ENCODE results near the gene C3orf18. TPM values are rescaled to one million over a fixed set of nuclear protein-coding genes. Genes with fewer than 3 reads are reported as not detected.

C3orf18 gene
- total RNA-seq, 1 experiment from 2014 or later: 10.1 TPM

DNA sequence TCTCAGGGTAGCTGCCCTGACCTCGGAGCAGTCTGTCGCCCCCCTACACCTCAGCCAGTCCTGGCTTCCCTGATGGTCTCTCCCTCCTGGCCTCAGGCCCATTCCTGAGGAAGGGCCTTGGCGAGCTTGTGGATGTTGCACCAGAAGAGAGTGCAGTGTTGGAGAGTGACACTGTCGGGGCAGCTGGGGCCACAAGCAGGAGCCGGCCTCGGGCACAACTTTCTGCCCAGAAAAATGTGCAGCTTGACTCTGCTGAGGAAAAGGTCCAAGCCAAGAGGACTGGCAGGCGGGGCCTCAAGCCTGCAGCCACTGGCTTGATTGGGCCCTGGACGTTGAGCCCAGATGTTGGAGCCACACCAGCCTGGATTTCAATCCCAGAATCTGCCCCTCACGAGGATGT lies 14.5 kb upstream of the C3orf18 start (continued):
- TF ChIP-seq CEBPB (IDR thresholded peaks at IDR 0.05; ENCODE audit: low read depth) (no peak), ATF3 (IDR thresholded peaks at IDR 0.05) (no peak), EZH2 (IDR thresholded peaks at IDR 0.05) (no peak)

DNA sequence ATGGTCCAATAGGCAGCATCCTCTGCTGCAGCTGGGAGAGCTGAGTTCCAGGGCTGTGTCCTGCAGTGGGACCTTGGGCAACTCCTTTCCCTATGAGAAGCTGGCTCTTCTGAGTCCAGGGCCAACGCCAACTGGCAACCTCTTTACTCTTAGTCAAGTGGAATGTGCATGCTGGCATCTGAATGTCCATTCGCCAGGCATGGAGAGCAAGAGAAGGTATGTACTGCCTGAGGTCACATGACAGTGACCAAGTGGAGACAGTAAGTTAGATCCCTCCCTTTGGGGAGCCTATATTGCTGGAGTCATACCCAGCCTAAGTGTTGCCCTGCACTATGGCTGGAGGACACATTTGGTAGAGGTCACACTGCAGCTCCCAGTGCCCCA lies 13.9 kb upstream of the C3orf18 start:
- Histone ChIP-seq H3K9me2 (ENCODE audit: insufficient read depth) (no peaks in the 10 kb centered on the region), H3K27me3 (ENCODE audit: insufficient read depth, low read length) (no peaks in the 10 kb centered on the region), H3K79me2 (ENCODE audit: insufficient read depth, low read length) (no peaks in the 10 kb centered on the region), H4K20me1 (ENCODE audit: insufficient read depth) (no peaks in the 10 kb centered on the region), H3K4me1 (ENCODE audit: control insufficient read depth in 1 of 2, insufficient read depth in 2 of 2, low read length in 2 of 2) (no peaks in the 10 kb centered on the region), H3K4me3 (replicated peaks in 1 of 2; ENCODE audit: low read depth in 1 of 2, low read length in 2 of 2) (no peak overlapping the region), H3K36me3 (ENCODE audit: control insufficient read depth in 1 of 2, insufficient read depth in 2 of 2, low read length in 2 of 2) (0 out of 4 replicates have a peak, but pooled peaks cover 0 to 3% of the 10 kb centered on the region in 2 experiments), H3K4me2 (ENCODE audit: low read length) (no peak overlapping the region), H3K9me3 (ENCODE audit: control insufficient read depth in 1 of 2, insufficient read depth in 1 of 2, low read depth in 1 of 2, low read length in 2 of 2) (no peaks in the 10 kb centered on the region), H3K9ac (ENCODE audit: low read length) (no peak overlapping the region), H2AFZ (ENCODE audit: low read depth, low read length, poor library complexity, severe bottlenecking) (no peak overlapping the region), H3K27ac (ENCODE audit: low read depth, low read length) (no peak overlapping the region)
- ChIA-PET POLR2A (no interaction called here), CTCF (no interaction called here), RAD21 (ENCODE audit: low non-redundant PET in 1 of 2, low total read pairs in 2 of 2, uncharacterized antibody in 2 of 2, unreplicated experiment in 2 of 2) (no interaction called here)
- no peak for TF ChIP-seq POLR2A (IDR thresholded peaks at IDR 0.05; ENCODE audit: borderline replicate concordance, extremely low read depth, insufficient read depth, insufficient read length)
- BruUV-seq (replicated peaks): no TSS peak
- intact Hi-C loops (cut with micrococcal nuclease): no loop called here
- ATAC-seq: no peak
- no peak for DNase-seq (ENCODE audit: low read depth, low spot score)

DNA sequence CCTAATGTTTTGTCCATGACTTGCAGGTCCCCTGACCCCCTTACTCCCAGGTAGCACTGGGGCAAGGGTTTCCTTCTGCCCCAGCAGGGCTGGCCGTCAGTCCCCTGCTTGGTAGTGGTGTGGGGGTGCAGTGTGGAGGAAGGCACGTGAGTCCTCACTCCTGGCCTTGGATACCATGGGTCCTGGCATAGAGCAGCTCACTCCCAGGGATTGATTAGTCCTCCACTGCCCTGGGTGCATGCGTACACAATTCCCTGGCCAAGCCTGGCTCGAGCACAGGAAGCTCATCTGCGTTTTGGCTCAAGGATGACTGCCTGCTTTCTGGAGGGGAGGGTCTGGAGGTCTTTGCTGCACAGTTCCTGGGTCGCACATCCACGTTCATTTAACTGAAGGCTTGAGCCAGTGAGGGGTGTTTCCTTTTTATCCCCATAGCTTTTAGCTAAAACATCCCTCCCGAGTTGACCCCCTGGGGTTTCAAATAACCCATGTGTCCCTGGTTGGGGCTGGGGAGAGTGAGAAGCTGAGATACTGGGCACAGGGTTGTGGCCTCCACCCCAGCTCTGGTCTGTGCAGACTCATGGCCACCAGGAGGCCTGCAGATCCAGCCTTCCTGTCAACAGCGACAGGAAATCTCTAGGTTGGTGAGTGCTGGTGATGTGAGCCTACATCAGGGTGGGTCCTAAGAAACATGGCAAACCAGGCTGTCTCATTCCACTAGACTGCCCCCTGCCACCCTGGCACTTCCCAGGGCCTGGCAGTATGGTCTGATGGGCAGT lies 13.3 kb upstream of the C3orf18 start:
- ChIA-PET POLR2A (no interaction called here), RAD21 (ENCODE audit: low non-redundant PET in 1 of 2, low total read pairs in 2 of 2, uncharacterized antibody in 2 of 2, unreplicated experiment in 2 of 2) (no interaction called here), CTCF (no interaction called here)
- Histone ChIP-seq H3K9me2 (ENCODE audit: insufficient read depth) (no peaks in the 10 kb centered on the region), H3K4me1 (ENCODE audit: control insufficient read depth in 1 of 2, insufficient read depth in 2 of 2, low read length in 2 of 2) (no peaks in the 10 kb centered on the region), H3K36me3 (ENCODE audit: control insufficient read depth in 1 of 2, insufficient read depth in 2 of 2, low read length in 2 of 2) (0 out of 4 replicates have a peak, but pooled peaks cover 0 to 3% of the 10 kb centered on the region in 2 experiments), H2AFZ (ENCODE audit: low read depth, low read length, poor library complexity, severe bottlenecking) (no peak overlapping the region), H3K4me2 (ENCODE audit: low read length) (no peak overlapping the region), H3K4me3 (replicated peaks in 1 of 2; ENCODE audit: low read depth in 1 of 2, low read length in 2 of 2) (no peak overlapping the region), H3K9me3 (ENCODE audit: control insufficient read depth in 1 of 2, insufficient read depth in 1 of 2, low read depth in 1 of 2, low read length in 2 of 2) (no peaks in the 10 kb centered on the region), H4K20me1 (ENCODE audit: insufficient read depth) (no peaks in the 10 kb centered on the region), H3K27ac (ENCODE audit: low read depth, low read length) (no peak overlapping the region), H3K27me3 (ENCODE audit: insufficient read depth, low read length) (no peaks in the 10 kb centered on the region), H3K9ac (ENCODE audit: low read length) (no peak overlapping the region), H3K79me2 (ENCODE audit: insufficient read depth, low read length) (no peaks in the 10 kb centered on the region)
- ATAC-seq (peak; percentile 31; the same call in 1 of the 2 replicates), DNase-seq (ENCODE audit: low read depth, low spot score) (no peak)
- TF ChIP-seq SRF (IDR thresholded peaks at IDR 0.05; ENCODE audit: low read depth) (no peak), POLR2A (IDR thresholded peaks at IDR 0.05; ENCODE audit: borderline replicate concordance, extremely low read depth, insufficient read depth, insufficient read length) (no peak), ZNF274 (IDR thresholded peaks at IDR 0.05; ENCODE audit: low read depth, low read length) (no peak), CTCF (IDR thresholded peaks at IDR 0.05 in 2 of 3, conservative IDR thresholded peaks at IDR 0.05 in 1 of 3; ENCODE audit: borderline replicate concordance in 1 of 3, insufficient read depth in 1 of 3, low read depth in 2 of 3, low read length in 2 of 3) (no peak), EZH2 (IDR thresholded peaks at IDR 0.05) (no peak), ELF1 (IDR thresholded peaks at IDR 0.05; ENCODE audit: borderline replicate concordance, low read depth) (no peak), JUND (IDR thresholded peaks at IDR 0.05) (no peak), RAD21 (IDR thresholded peaks at IDR 0.05; ENCODE audit: low read depth) (no peak), TCF7L2 (IDR thresholded peaks at IDR 0.05; ENCODE audit: borderline replicate concordance, extremely low read depth, insufficient read depth, insufficient read length) (no peak), ATF3 (IDR thresholded peaks at IDR 0.05) (no peak)
- TF ChIP-seq, protein P1, sequence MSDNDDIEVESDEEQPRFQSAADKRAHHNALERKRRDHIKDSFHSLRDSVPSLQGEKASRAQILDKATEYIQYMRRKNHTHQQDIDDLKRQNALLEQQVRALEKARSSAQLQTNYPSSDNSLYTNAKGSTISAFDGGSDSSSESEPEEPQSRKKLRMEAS (IDR thresholded peaks at IDR 0.05): no peak
- intact Hi-C loops (cut with micrococcal nuclease): no loop called here
- no TSS peak for BruUV-seq (replicated peaks)
